Islet of Langerhans (tissue), 1 donor: Measurements from ENCODE around the gene STAT6.

ENCODE experiments used
- FAIRE-seq: peaks from one replicate; lab custom pipeline; 2011; peaks lifted over from hg19 to GRCh38; lab: Jason Lieb, UNC

STAT6 gene

GRCh38 chr12:57146092-57146491, 34.9 kb upstream of the STAT6 start:
- FAIRE-seq, result no peak

DNA sequence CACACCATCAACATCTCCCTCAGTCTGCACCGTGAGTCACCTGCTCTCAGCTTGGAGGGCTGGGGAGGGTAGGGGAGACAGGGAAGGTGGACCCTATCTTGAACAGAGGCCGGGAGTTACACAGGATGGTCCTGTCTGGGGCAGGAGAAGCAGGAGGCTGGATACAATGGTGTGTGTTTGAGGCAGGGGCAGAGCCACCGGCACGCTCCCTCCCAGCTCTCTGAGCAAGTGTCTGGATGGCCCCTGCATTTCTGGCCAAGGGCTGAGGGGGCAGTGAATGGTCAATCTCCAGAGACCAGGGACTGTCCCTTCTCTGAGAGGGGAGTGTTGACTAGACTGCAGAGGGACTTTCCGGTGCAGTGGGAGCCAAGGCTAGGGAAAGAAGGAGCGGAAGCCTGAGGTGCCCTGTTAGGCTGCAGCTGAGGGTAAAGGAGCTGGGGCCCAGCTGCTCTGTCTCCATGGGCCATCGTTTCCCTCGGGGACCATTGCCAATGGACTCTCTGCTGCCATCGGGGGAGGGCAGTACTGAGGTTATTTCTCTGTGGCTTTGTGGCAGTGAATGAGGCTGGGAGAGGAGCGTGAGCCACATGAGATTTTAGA, 34.4 kb upstream of the STAT6 start:
- FAIRE-seq, result no peak

- no peak for FAIRE-seq
Observed at GRCh38 chr12:57143454-57143853, 32.3 kb upstream of the STAT6 start.

GRCh38 chr12:57142727-57143126, 31.6 kb upstream of the STAT6 start:
- FAIRE-seq, result no peak

DNA sequence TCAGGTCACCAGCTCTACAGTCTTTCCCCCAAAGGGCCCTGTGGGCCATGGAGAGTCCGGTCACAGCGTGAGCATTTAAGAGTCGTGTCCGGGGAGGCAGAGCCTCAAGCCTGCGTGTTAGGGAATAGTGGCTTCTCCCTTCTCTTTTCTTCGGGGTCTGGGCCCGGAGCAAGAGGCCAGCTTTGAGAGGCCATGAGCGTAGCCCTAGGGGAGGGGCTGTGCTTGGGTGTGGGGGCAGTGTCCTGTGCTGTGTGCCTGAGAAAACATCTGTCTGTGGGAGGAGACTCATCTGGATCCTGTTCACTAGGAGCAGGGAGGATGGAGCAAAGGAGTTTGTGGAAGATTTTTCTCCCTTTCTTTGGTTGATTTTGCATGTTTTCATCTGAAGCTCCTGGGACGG, 31.0 kb upstream of the STAT6 start:
- FAIRE-seq, result no peak

- no peak for FAIRE-seq
Observed at GRCh38 chr12:57141249-57141648, 30.1 kb upstream of the STAT6 start.

DNA sequence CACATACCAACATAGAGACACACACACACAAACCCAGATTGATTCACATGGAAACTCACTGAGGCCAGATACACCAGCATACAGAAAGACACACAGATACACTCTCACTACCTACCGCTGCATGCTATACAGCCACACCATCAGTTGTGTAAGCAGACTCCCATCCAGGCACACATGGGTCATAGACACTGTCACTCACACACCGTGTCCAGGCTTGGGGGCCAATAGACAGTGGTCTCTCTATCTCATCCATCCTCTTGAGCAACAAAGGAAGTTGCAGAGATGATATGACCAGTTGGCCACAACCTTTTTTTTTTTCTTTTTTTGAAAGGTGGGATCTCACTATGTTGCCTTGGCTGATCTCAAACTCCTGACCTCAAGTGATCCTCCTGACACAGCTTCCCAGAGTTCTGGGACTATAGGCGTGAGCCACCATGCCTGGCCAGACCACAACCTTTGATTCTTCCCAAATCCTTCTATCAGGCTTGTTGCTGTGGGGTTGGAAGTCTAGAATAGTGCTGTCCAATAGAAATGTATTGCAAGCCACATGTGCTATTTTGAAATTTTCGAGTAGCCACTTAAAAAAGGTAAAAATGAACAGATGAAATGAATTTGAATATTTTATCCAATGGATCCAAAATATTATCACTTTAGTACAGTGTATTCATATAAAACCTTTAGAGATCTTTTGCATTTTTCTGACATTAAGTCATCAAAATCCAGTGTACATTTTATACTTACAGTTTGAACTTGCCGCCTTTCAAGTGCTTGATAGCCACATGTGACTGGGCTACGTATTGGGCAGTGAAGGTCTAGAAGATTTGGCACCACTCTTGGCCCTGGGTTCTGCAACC, 28.9 kb upstream of the STAT6 start:
- FAIRE-seq, result no peak

- FAIRE-seq, result no peak
Observed at GRCh38 chr12:57138526-57139272, 27.5 kb upstream of the STAT6 start.

DNA sequence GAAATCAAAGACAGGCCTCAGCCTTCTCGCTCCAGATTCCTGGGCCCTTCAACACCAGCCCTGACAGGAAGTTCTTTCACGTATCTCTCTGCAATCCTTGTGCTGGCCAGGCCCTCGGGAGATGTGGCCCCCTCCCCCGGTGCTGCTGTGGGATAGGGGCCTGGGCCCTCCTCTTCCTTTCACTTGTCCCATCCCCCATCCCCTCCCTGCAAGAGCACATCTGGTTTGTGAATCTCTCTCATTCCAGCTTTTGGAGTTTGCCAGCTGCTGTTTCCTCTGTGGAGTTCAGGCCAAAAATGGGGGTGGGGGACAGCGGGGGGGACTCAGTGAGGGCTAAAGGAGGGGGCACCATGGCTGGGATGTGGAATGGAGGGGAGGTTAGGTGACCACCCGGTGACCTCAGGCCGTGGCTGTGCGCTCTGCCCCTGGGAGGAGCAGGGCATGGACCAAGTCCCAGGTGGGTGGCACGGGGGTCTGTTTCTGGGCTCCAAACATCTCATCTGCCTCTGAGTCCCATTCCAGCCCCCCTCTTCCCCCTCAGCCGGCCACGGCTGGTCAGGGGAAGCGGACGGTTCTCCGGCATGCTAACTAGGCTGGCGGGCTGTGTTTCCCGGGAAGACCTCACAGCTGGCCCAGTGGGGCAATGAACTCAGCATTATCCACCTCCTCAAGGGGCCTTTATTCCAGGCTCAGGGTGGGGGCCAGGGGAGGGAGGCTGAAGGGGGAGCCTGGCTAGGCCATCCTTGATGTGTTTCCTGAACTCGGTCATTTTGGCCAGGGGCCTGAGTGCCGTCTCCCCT, 24.6 kb upstream of the STAT6 start:
- no peak for FAIRE-seq

GRCh38 chr12:57134949-57135348, 23.8 kb upstream of the STAT6 start:
- no peak for FAIRE-seq

DNA sequence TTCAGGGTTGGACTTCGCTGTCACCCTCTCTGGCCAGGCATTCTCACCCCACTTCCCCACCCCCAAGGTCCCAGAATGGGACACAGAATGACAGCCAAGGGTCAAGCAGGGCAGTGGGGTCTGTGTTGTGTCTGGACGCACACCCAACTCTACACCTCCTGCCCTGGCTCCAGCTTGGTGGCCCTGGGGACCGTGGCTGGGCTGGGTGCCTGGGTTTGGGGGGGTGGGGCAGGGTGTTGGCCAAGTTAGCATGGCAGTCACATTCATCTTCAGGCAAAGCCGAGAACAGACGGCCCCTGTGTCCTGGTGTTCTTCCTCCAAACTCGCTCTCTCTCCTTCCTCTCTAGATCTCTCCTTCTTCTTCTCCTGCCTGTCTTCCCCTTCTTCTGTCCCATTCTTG, 22.8 kb upstream of the STAT6 start:
- no peak for FAIRE-seq

DNA sequence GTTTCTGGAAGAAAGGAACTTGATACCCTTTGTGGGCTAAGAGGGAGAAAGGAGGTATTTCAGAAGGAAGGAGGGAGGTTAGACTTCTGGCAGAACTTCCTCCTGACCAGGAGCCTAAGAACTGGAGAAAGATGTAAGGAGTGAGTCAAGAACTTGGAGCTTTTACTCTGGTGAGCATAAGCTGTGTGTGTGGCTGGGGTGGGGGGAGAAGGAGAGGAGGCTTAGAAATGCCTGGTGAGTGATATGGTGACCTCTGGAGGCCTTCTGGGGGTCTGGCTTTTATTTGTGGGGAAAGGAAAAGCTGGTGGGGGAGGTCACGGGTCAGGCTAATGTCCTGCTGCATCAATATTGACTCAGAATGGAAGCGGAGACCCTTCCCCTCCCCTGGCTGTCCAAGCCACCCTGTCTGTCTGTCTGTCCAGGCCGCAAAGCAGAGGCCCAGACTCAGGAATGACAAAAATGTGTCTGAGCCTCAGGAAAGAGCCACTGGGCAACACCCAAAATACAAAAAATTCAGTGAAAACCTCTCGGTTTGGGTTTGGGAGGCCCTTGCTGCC, 21.9 kb upstream of the STAT6 start:
- FAIRE-seq, result no peak

- FAIRE-seq, result no peak
Observed at GRCh38 chr12:57131896-57132744, 21.0 kb upstream of the STAT6 start.

DNA sequence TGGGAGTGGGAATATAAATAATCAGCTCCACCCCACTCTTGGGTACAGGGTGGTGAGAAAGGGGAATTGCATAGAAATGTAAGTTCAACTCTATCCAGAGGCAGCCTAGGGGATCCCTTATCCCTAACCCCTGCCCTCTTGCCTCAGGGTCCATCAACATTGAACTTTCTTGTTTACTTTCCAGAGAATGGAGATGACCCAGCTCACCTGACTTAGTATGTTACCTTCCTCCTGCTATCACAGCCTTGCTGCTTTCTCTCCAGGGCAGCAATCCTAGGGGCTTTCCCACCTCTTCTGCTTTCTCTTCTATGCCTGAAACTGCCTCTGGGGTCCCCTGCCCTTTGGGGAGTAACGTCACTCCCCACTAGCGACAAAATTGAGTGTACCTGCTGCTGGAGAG, 19.8 kb upstream of the STAT6 start:
- no peak for FAIRE-seq

GRCh38 chr12:57129889-57130288, 18.7 kb upstream of the STAT6 start:
- FAIRE-seq, result no peak

GRCh38 chr12:57129321-57129842, 18.2 kb upstream of the STAT6 start:
- FAIRE-seq, result no peak

DNA sequence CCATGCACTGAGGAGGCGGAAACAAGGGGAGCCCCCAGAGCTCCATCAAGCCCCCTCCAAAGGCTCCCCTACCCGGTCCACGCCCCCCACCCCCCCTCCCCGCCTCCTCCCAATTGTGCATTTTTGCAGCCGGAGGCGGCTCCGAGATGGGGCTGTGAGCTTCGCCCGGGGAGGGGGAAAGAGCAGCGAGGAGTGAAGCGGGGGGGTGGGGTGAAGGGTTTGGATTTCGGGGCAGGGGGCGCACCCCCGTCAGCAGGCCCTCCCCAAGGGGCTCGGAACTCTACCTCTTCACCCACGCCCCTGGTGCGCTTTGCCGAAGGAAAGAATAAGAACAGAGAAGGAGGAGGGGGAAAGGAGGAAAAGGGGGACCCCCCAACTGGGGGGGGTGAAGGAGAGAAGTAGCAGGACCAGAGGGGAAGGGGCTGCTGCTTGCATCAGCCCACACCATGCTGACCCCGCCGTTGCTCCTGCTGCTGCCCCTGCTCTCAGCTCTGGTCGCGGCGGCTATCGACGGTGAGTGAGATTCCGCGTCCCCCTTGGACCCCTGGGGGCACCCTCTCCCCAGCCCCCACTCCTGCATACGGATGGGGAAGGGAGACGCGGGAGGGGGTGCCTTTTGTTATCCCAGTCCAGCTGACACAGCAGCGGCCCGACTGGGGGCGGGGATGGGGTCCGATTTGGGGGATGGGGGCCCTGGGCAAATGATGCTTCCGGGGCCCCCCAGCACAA, 17.5 kb upstream of the STAT6 start:
- no peak for FAIRE-seq

DNA sequence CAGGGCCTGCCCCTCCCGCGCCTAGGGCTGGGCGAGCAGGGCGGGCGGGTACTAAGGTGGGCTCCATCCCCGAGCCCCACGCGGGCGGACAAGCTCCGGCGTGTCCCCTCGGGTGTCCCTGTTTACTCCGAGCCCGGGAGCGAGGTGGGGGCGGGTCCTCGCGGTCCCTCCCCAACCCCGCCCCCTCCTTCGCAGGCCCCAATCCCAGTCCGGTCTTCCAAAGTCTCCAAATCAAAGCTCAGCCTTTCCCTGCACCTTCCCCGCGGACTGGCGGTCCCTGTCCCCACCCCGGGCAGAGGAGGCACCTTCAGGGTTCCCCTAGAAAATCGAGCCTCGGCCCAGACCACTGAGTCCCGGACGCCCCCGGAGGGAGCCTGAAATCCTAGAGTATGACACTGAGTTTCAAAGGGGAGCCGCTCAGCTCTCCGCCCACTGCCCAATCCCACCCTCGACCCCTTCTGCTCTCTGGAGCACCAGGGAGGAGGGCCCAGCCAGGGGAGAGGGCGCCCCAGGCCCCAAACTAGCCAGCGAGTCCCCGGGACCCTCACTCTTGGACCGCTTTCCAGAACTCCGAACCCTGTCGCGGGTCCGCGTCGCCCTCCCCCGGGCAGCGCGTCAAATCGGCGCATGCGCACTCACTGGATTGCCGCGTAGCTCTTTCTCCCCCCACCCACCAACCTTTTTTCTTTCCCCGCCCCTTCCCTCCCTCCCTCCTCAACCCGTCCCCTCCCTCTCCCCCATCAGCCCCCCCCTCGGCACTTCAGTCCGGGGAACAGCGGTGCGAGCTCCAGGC, 16.8 kb upstream of the STAT6 start, which contains the start of gene LRP1:
LRP1 (plus strand) TSS at position 758 of the 793 bp plus-strand sequence. CDS start 482 bp downstream, outside the sequence.
- no peak for FAIRE-seq

GRCh38 chr12:57127101-57127725, 16.1 kb upstream of the STAT6 start:
- no peak for FAIRE-seq
